Frontal cortex (tissue), 4 donors: ENCODE data around the gene SERPINA4. TPM values are rescaled to one million over a fixed set of nuclear protein-coding genes. Genes with fewer than 3 reads are reported as not detected.
"Not testable (repeated sequence)": the region's sequence is repeated elsewhere in the genome, so short reads cannot be mapped to it uniquely, and the experiment has no call there.

Source experiments
- DNase-seq, 2 donors: peaks; one replicate each; pipeline ENCODE4 v3.0.0; 2012; ENCODE audit warnings: low spot score in 2 of 2
- FAIRE-seq: peaks from 2 replicates; lab custom pipeline; 2012; peaks lifted over from hg19 to GRCh38; lab: Jason Lieb, UNC
- total RNA-seq: library from RNA; depleted of rRNA; stranded (reverse); fragments of >200 nt; gene quantifications from one replicate; pipeline ENCODE4 v1.2.3, GENCODE V29; 2014
- donor health status: control.
- donor health status: control.
- donor health status: control.

SERPINA4 gene
- total RNA-seq, 1 donor from 2014 or later: not detected

DNA sequence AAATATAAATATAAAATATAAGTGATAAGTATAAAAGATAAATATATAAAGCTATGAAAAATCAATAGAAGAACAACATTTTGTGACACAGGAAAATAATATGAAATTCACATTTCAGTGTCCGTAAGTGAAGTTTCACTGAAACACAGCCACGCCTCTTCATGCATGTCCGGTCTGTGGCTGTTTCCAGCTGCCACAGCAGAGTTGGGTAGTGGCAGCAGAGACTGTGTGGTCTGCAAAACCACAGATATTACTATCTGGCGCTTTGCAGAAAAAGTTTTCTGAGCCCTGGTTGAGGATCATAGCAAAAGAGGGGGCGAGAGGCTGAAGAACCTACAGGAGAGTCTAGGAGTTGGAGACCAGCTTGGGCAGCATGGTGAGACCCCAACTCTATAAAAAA lies 780 bp downstream of the SERPINA4 start:
- FAIRE-seq (no peak), DNase-seq (no peak)

GRCh38 chr14:94562941-94563883 lies 2.0 kb downstream of the SERPINA4 start:
- FAIRE-seq: no peak
- DNase-seq: no peak

DNA sequence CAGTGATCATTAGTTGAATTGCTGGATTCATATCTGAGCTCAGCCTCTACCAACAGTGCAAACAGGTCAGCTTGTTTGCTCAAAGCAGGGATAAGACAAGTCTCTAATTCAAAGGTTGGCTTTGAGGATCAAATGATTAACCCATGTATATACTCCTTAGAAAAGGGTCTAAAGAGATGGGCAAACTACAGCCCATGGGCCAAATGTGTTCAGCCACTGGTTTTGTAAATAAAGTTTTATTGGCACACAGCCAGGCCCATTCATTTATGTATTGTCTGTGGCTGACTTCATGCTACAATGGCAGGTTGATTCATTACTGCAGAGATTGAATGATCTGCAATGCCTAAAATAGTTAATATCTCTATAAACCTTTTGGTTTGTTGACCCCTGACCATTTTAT lies 3.1 kb downstream of the SERPINA4 start:
- FAIRE-seq: no peak
- DNase-seq: no peak

DNA sequence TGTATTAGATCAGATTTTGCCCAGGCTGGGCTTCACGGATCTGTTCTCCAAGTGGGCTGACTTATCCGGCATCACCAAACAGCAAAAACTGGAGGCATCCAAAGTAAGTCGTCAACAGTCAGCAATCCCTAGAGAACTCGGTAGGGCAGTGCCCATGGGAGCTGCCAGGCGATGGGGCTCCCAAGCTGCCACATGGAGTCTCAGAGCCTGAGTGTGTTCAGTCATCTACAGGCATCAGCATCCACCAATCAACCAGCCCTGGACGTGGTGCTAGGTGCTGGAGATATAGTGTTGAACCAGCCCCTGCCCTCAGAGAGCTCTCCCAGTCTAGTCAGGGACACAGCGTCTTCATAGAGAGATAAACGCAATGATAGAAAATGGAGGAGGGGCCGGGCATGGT lies 6.9 kb downstream of the SERPINA4 start:
- DNase-seq (no peak), FAIRE-seq (no peak)

GRCh38 chr14:94569381-94570001 lies 8.2 kb downstream of the SERPINA4 start:
- FAIRE-seq (no peak), DNase-seq (no peak)

GRCh38 chr14:94570002-94570400 lies 8.8 kb downstream of the SERPINA4 start:
- FAIRE-seq (no peak), DNase-seq (no peak)

- DNase-seq (no peak), FAIRE-seq (no peak)
Observed at GRCh38 chr14:94570440-94570839, 9.2 kb downstream of the SERPINA4 start.

GRCh38 chr14:94571395-94571794 lies 10.2 kb downstream of the SERPINA4 start:
- DNase-seq (no peak), FAIRE-seq (no peak)

DNA sequence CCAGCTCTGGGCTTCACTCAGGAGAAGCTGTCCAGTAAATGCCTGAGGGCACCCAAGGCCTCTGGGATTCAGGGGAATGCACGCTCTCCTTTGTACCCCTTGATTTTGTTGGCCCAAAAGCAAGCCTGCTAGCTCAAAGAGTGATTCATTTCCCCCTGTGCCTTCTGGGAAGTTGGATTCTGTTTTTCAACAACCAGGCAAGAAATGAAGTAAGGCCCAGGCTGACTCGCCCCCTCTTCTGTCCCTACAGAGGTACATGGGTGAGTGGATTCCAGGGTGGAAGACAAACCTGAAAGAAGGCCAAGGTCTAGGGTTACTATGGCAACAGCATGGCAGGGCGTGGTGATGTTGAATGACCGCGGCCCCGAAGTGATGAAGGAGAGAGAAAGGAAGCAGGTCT lies 10.7 kb downstream of the SERPINA4 start:
- FAIRE-seq: no peak
- DNase-seq: no peak

DNA sequence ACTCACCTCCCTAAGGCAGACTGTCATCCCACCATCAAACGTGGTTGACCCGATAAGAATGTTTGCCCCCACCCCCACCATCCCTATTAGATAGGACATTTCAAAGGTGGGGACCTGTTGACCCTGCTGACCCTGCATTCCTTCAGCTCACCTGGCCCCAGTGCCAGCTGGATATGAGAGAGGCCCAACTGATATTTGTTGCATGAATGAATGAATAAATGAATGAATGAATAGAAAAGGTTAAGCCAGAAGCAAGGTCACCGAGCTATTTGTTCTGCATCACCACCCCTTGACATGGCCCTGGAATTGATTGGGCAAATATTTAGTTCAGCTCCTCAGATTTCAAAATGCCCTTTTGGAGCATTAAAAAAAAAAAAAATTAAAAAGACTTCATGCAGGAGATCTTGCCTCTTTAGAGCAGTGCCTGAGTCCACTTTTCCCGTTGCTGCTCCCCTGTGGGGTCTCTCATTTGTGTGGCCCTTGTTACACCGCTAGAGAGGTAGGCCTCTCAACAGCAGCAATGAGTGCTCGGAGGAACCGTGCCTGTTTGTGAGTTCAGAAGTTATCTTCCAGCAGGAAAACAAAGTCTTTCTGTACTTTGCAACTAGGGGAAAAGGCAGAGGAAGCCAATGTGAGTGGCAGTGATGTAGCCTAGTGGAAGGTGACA lies 11.5 kb downstream of the SERPINA4 start:
- no peak for FAIRE-seq
- no peak for DNase-seq

DNA sequence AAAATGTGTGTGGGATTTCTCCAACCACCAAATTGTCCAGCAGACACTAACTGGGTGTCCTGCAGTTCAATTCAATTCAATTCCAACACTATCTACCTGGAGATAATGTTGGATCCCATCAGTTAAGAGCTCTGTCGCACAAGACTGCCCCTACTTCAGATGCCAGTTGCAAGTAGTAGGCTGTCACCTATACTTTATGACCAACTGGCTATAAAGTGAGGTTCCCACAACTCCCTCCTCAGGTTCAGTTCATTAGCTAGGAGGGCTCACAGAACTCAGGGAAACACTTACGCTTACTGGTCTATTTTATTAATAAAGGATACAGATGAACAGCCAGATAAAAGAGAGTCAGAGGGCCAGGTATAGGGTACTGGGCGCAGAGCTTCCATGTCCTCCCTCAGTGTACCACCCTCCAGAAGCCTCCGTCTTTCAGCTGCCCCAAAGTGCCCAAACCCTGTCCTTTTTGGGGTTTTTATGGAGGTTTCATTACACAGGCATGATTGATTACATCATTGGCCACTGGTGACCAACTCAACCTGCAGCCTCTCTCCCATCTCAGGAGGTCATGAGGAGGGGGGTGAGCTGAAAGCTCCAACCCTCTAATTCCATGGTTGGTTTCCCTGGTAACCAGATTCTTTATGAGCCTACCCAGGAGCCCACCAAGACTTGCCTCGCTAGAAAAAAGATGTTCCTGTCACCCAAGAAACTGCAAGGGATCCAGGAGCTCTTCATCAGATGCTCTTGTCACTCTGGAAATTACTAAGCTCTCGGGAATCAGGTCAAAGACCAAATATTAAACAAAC lies 12.4 kb downstream of the SERPINA4 start:
- FAIRE-seq (no peak), DNase-seq (no peak)

DNA sequence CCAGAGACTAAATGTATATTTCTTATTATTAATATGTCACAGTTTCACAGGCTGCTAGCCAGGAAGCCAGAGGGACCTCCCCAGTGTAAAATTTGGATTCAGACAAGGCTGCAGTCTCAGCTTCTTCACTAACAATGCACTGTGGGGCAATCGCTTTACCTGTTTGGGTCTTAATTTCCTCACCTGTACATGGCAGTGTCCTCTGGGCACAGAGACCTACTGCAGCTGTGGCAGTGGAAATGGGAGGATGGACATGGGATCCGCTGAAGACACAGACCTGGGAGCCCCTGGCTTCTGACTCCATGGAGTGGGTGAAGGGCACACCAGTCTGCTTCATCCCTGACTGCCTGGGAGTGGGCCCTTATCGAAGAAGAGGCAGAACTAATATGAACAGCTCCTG lies 13.1 kb downstream of the SERPINA4 start:
- FAIRE-seq (no peak), DNase-seq (no peak)

- FAIRE-seq: no peak
- no peak for DNase-seq
Observed at GRCh38 chr14:94575730-94576585, 14.7 kb downstream of the SERPINA4 start.

GRCh38 chr14:94577472-94577871 lies 16.2 kb downstream of the SERPINA4 start:
- DNase-seq, FAIRE-seq: not testable (repeated sequence)

GRCh38 chr14:94578712-94579111 lies 17.5 kb downstream of the SERPINA4 start:
- DNase-seq (no peak), FAIRE-seq (no peak)

DNA sequence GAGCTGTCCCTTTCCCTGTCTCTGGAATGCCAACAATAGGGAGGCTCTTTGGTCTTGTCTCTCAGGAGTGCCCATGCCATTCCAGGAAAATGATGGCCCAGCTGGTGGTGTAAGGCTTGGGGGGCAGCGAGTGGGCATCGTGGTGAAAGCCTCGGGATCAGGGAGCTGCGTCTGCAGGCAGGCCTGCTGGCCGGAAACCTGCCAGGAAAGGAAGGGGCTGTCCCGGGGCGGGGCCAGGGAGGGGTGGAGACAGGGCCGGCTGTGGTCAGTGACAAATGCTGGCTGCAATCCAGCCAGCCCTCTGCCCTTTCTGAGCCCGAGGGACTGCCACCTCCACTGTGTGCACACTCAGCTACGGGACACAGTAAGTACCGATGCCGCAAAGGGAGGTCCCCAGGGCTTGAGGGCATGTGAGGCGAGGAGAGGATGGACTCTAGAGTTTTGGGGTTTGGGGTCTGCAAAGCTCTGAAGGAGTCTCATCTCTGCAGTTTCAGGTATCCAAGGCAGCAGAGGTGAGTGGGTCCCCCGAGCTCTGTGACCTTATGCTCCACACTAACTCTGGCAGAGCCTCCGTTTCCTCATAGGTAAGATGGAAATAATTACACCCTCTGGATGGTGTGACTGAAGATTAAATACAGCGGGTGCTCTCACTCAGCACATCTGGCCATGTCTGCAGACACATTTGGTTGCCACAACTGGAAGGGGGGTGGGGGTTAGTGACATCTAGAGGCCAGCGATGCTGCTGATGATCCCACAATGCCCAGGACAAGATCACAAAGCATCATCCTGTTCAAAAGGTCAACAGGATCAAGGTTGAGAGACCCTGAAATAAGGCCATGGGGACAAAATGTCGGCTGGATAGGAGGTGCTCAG lies 20.1 kb downstream of the SERPINA4 start, which contains the start of gene SERPINA5:
Gene SERPINA5 (plus strand): TSS at position 300 of the 873 bp plus-strand sequence. CDS start 5,937 bp downstream, outside the sequence.
- FAIRE-seq (no peak), DNase-seq (no peak)

- DNase-seq (no peak), FAIRE-seq (no peak)
Observed at GRCh38 chr14:94582199-94582750, 21.0 kb downstream of the SERPINA4 start.

- FAIRE-seq: no peak
Observed at GRCh38 chr14:94582851-94583250, 21.6 kb downstream of the SERPINA4 start.

More at GRCh38 chr14:94582851-94583250, 21.6 kb downstream of the SERPINA4 start:
- no peak for DNase-seq
